ENCODE measurements around the gene ARL15.
"Not testable (repeated sequence)": the region's sequence is repeated elsewhere in the genome, so short reads cannot be mapped to it uniquely, and the experiment has no call there.

Gene ARL15

DNA sequence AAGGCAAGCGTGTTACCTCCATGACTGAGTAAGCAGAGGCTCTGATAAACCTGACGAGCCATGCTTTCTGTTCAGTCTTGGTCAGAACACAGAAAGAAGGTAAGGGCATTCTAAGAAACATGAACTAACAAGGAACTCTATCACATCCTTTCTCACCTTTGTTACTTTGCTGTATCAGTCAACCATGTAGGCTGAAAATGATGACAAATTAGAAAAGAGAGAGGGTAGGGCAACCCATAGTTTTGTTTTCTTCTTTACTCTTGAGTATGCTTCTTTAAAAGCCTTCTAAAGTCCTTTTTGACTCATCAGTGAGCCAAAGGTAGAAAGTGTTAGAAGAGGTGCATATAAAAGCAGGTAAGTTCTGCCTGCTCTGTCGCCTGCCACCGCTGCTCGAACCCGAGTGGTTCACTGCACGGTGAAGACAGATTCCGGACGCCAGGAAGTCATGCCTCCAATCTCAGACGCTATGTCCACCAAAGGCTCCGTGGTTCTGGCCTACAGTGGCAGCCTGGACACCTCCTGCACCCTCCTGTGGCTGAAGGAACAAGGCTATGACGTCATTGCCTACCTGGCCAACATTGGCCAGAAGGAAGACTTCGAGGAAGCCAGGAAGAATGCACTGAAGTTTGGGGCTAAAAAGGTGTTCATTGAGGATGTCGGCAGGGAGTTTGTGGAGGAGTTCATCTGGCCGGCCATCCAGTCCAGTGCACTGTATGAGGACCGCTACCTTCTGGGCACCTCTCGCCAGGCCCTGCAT, 451.5 kb downstream of the ARL15 start:
- DNase-seq = no peak
- no peaks in the 10 kb centered on the region for H3K9me3 ChIP-seq
- no peaks in the 10 kb centered on the region for H3K4me1 ChIP-seq
- no peaks in the 10 kb centered on the region for H3K36me3 ChIP-seq
- TF ChIP-seq, protein P1, sequence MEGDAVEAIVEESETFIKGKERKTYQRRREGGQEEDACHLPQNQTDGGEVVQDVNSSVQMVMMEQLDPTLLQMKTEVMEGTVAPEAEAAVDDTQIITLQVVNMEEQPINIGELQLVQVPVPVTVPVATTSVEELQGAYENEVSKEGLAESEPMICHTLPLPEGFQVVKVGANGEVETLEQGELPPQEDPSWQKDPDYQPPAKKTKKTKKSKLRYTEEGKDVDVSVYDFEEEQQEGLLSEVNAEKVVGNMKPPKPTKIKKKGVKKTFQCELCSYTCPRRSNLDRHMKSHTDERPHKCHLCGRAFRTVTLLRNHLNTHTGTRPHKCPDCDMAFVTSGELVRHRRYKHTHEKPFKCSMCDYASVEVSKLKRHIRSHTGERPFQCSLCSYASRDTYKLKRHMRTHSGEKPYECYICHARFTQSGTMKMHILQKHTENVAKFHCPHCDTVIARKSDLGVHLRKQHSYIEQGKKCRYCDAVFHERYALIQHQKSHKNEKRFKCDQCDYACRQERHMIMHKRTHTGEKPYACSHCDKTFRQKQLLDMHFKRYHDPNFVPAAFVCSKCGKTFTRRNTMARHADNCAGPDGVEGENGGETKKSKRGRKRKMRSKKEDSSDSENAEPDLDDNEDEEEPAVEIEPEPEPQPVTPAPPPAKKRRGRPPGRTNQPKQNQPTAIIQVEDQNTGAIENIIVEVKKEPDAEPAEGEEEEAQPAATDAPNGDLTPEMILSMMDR (IDR thresholded peaks at IDR 0.05; ENCODE audit: low read depth, low read length) = no peak
- H3K4me3 ChIP-seq (ENCODE audit: low read depth, low read length) = no peak overlapping the region
- H3K27me3 ChIP-seq = no peaks in the 10 kb centered on the region

DNA sequence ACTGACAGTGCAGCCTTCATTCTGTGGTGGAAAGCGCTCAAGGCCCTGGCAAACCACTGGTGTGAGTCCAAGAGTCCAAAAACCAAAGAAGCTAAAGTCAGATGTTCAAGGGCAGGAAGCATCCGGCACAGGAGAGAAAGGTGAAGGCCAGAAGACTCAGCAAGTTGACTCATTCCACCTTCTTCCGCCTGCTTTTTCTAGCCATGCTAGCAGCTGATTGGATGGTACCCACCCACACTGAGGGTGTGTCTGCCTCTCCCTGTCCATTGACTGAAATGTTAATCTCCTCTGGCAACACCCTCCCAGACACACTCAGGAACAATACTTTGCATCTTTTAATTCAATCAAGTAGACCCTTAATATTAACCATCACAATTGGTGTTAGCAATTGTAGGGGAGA, 453.9 kb downstream of the ARL15 start:
- no peak overlapping the region for H3K4me3 ChIP-seq (ENCODE audit: low read depth, low read length)
- no peaks in the 10 kb centered on the region for H3K4me1 ChIP-seq
- no peaks in the 10 kb centered on the region for H3K9me3 ChIP-seq
- no peaks in the 10 kb centered on the region for H3K27me3 ChIP-seq
- H3K36me3 ChIP-seq = no peaks in the 10 kb centered on the region
- TF ChIP-seq, protein P1 (IDR thresholded peaks at IDR 0.05; ENCODE audit: low read depth, low read length) = no peak
- no peak for DNase-seq

DNA sequence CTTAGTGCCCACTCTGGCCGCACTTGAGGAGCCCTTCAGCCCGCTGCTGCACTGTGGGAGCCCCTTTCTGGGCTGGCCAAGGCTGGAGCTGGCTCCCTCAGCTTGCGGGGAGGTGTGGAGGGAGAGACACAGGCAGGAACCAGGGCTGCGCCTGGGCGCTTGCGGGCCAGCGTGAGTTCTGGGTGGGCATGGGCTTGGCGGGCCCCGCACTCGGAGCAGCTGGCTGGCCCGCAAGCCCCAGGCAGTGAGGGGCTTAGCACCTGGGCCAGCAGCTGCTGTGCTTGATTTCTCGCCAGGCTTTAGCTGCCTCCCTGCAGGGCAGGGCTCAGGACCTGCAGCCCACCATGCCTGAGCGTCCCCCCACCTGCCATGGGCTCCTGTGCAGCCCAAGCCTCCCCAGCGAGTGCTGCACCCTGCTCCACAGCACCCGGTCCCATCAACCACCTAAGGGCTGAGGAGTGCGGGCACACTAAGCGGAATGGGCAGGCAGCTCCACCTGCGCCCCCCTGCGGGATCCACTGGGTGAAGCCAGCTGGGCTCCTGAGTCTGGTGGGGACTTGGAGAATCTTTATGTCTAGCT, 473.4 kb downstream of the ARL15 start:
- H3K36me3 ChIP-seq; DNase-seq; H3K27me3 ChIP-seq; H3K4me3 ChIP-seq (ENCODE audit: low read depth, low read length); H3K4me1 ChIP-seq; H3K9me3 ChIP-seq: not testable (repeated sequence)

DNA sequence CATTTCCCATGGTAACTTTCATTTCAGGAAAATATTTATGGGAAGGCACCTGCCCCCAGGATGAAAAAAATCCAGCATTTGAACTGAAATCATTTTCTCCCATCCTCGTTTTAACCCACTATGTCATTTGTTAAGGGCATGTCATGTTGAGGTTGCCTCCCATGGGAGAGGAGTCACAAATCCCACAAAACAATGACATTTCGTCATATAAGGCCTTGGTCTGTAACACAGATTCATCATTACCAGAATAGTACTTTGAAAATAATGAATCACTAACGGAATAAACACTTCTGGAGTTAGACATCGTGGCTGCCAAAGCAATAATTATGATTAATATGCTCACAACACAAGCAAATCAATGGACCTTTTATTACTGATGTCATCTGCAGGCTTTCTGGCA, 475.9 kb downstream of the ARL15 start:
- no peak for DNase-seq
- Histone ChIP-seq H3K36me3 (no peaks in the 10 kb centered on the region), H3K4me1 (no peaks in the 10 kb centered on the region), H3K4me3 (ENCODE audit: low read depth, low read length) (no peak overlapping the region), H3K9me3 (no peaks in the 10 kb centered on the region; the same call in 1 of the 2 replicates), H3K27me3 (no peaks in the 10 kb centered on the region)
- TF ChIP-seq, protein P1 (IDR thresholded peaks at IDR 0.05; ENCODE audit: low read depth, low read length) = no peak

Data from BE2C (cell line).